CD4-positive, alpha-beta T cell treated with Interleukin-17A for 4 hours (primary cell): ENCODE data around the gene ALK.
"Not testable (repeated sequence)": the region's sequence is repeated elsewhere in the genome, so short reads cannot be mapped to it uniquely, and the experiment has no call there.

ENCODE experiments used
- DNase-seq: peaks from one replicate; pipeline ENCODE4 v3.0.0-alpha.2; 2020; ENCODE audit warnings: mixed read lengths

The ALK gene

GRCh38 chr2:29837925-29838324, 83.5 kb downstream of the ALK start:
- no peak for DNase-seq

GRCh38 chr2:29834624-29835023, 86.8 kb downstream of the ALK start:
- DNase-seq = no peak

GRCh38 chr2:29834036-29834540, 87.3 kb downstream of the ALK start:
- no peak for DNase-seq

GRCh38 chr2:29831560-29831959, 89.8 kb downstream of the ALK start:
- no peak for DNase-seq

GRCh38 chr2:29829841-29830240, 91.5 kb downstream of the ALK start:
- no peak for DNase-seq

GRCh38 chr2:29824145-29824544, 97.2 kb downstream of the ALK start:
- DNase-seq = not testable (repeated sequence)

GRCh38 chr2:29821591-29821990, 99.8 kb downstream of the ALK start:
- DNase-seq = no peak

GRCh38 chr2:29819570-29819969, 101.8 kb downstream of the ALK start:
- DNase-seq = no peak

GRCh38 chr2:29817801-29818680, 103.3 kb downstream of the ALK start:
- no peak for DNase-seq

GRCh38 chr2:29817299-29817698, 104.1 kb downstream of the ALK start:
- no peak for DNase-seq

GRCh38 chr2:29816651-29817050, 104.7 kb downstream of the ALK start:
- no peak for DNase-seq

GRCh38 chr2:29811378-29811777, 110.0 kb downstream of the ALK start:
- no peak for DNase-seq

GRCh38 chr2:29810956-29811355, 110.4 kb downstream of the ALK start:
- DNase-seq = no peak

GRCh38 chr2:29808321-29808720, 113.1 kb downstream of the ALK start:
- no peak for DNase-seq

- no peak for DNase-seq
Measured at GRCh38 chr2:29807082-29807481, 114.3 kb downstream of the ALK start.

- no peak for DNase-seq
Measured at GRCh38 chr2:29806461-29806860, 114.9 kb downstream of the ALK start.

GRCh38 chr2:29804671-29805070, 116.7 kb downstream of the ALK start:
- no peak for DNase-seq

GRCh38 chr2:29803537-29803936, 117.8 kb downstream of the ALK start:
- no peak for DNase-seq

- DNase-seq = no peak
Measured at GRCh38 chr2:29802986-29803385, 118.4 kb downstream of the ALK start.

GRCh38 chr2:29799628-29800027, 121.8 kb downstream of the ALK start:
- no peak for DNase-seq

GRCh38 chr2:29797916-29798315, 123.5 kb downstream of the ALK start:
- DNase-seq = no peak

GRCh38 chr2:29796446-29796845, 124.9 kb downstream of the ALK start:
- DNase-seq = no peak

GRCh38 chr2:29789911-29790485, 131.4 kb downstream of the ALK start:
- DNase-seq = no peak
